Fibroblast of skin of scalp (primary cell): ENCODE data around the gene SLC5A10.
"Not testable (repeated sequence)": the region's sequence is repeated elsewhere in the genome, so short reads cannot be mapped to it uniquely, and the experiment has no call there.

Source experiments
- DNase-seq: peaks from one replicate; pipeline ENCODE4 v3.0.0-alpha.2; 2013

SLC5A10 gene

DNA sequence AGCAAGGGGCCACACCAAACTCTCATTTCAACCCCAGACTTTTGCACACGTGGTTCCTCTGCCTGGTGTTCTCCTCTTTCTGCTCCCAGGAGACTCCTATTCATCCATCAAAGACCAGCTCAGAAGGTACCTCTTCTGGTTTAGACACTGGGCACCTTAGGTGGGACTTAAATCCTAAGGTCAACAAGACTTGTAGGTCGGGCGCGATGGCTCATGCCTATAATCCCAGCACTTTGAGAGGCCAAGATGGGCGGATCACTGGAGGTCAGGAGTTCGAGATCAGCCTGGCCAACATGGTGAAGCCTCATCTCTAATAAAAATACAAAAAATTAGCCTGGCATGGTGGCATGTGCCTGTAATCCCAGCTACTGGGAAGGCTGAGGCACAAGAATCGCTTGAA is 95.5 kb downstream of the SLC5A10 start:
- not testable (repeated sequence) for DNase-seq

DNA sequence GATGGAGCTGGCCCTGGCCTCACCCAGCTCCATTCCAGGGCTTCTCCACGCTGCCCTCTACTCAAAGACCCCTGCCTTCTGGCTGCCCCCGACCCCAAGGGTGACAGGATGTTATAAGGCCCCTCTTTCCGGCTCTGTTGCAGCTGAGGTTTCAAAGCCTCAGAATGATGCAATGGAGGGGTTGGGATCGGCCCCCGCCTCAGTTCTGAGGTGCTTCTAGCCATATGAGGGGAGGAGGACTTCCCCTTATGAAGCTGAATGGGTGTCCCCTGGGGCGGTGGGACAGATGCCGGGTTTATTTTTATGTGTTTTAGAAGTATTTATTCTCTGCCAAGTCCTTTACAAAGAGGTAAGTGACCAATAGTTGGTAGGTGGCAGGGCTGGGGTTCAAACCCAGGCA is 96.9 kb downstream of the SLC5A10 start:
- DNase-seq, result not testable (repeated sequence)

DNA sequence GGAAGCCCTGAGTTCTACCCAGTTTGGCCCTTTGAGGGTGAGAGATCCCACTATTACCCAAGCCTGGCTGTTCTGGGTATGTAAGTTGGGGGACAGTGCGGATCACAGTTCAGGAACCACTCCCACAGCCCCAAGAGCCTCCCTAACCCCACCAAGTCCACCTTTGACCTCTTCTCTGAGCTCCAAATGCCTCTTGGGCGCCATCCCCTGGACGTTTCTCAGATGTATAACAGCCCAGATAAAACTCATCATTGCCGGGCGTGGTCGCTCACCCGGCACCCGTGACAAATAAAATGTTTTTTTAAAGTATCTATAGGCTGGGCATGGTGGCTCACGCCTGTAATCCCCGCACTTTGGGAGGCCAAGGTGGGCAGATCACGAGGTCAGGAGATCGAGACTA is 103.5 kb downstream of the SLC5A10 start:
- not testable (repeated sequence) for DNase-seq

GRCh38 chr17:19062009-19062717 is 110.2 kb downstream of the SLC5A10 start:
- DNase-seq, result not testable (repeated sequence)

DNA sequence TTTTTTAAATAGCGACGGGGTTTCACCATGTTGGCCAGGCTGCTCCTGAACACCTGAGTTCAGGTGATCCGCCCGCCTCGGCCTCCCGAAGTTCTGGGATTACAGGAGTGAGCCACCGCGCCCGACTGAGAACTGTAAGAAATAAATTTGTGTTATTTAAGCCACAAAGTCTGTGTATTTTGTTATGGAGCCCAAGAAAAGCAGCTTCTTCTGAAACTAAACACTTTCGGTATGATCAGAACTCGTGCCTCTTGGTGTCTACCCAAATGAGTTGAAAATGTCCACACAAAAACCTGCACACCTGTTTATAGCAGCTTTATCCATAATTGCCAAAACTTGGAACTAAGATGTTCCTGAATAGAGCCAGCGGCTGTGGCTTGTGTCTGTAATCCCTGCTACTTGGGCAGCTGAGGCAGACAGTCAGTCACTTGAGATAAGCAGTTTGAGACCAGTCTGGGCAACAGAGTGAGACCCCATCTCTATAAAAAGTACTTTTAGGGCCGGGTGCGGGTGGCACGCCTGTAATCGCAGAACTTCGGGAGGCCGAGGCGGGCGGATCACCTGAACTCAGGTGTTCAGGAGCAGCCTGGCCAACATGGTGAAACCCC is 110.9 kb downstream of the SLC5A10 start:
- DNase-seq, result not testable (repeated sequence)

DNA sequence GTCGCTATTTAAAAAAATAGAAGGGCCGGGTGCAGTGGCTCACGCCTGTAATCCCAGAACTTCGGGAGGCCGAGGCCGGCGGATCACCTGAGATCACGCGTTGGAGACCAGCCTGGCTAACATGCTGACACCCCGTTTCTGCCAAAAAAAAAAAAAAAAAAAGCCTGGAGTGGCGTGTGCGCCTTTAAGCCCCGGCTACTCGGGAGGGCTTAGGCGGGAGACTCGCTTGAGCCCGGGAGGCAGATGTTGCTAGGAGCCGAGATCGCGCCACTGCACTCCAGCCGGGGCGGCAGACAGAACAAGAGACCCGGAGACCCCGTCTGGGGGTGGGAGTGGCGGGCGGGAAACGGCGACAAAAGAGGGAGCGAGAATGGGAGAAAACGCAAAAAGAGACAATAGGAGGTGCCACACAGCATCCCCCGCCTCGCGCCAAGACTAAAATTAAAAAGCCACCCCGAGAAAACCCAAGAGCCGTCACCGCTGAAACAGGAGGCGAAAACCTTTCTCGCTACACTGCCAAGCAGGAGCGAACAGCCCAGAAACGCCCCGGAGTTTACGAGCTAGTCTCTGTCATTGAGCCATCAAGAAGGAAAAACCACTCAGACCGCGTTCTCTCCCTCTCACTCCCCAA is 111.5 kb downstream of the SLC5A10 start:
- not testable (repeated sequence) for DNase-seq

DNA sequence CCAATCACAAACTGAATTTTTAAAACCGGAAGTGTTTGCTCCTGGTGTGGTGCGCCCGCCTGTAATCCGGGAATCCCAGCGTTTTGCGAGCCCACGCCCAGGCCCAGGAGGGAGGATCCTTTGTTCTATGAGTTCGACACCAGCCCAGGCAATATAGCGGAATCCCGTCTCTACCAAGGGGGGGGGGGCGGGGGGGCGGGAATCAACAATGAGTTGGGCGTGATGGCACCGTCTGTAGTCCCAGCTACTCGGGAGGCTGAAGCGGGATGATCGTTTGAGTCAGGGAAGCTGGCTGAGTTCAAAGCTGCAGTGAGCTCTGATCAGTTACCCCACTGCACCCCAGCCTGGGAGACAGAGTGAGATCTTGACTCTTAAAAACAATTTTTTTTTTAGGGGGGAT is 112.4 kb downstream of the SLC5A10 start:
- DNase-seq, result not testable (repeated sequence)

- DNase-seq, result not testable (repeated sequence)
These were observed 118.6 kb downstream of the SLC5A10 start for GRCh38 chr17:19070318-19071168.
